Right lung (tissue), 10 donors: ENCODE results near the gene SNAP25. TPM values are rescaled to one million over a fixed set of nuclear protein-coding genes. Genes with fewer than 3 reads are reported as not detected.
A peak's percentile ranks its signal among the peaks of the same experiment; 100 is the strongest.

Experiments used
- DNase-seq, 2 donors: peaks; one replicate each; pipeline ENCODE4 v3.0.0-alpha.2; 2013
- long read RNA-seq, 8 donors: transcript quantifications; one replicate each; lab custom pipeline, GENCODE V29; 2026
- polyA plus RNA-seq, 5 donors: library from polyadenylated mRNA; unstranded; fragments of 120-200 nt; gene quantifications; one replicate each; pipeline versions ENCODE4 v1.2.1 to v1.2.3, GENCODE V29; 2013; ENCODE audit warnings: inconsistent platforms in 1 of 5, low replicate concordance in 1 of 5; ENCODE audit not compliant: insufficient read length in 5 of 5, insufficient read depth in 1 of 5

SNAP25 gene
- polyA plus RNA-seq = 10 to 100 TPM in 2 of 5 donors, 1 to 10 TPM in 3; 3.7 to 12.4 (median 7.6) TPM
- long read RNA-seq, donor 1, partial matches to known transcripts = 9 of 9 reads
- long read RNA-seq, donor 1, other reads (novel, unspliced or antisense) = 0 of 9 reads
- long read RNA-seq, donor 2, partial matches to known transcripts = 0 of 2 reads
- long read RNA-seq, donor 2, other reads (novel, unspliced or antisense) = 0 of 2 reads
- long read RNA-seq, donor 3, partial matches to known transcripts = 0 of 2 reads
- long read RNA-seq, donor 3, other reads (novel, unspliced or antisense) = 0 of 2 reads
- long read RNA-seq, donor 4, partial matches to known transcripts = 5 of 5 reads
- long read RNA-seq, donor 4, other reads (novel, unspliced or antisense) = 0 of 5 reads
- long read RNA-seq, donor 5, partial matches to known transcripts = 16 of 18 reads
- long read RNA-seq, donor 5, other reads (novel, unspliced or antisense) = 0 of 18 reads
- long read RNA-seq, donor 6, partial matches to known transcripts = 0 of 2 reads
- long read RNA-seq, donor 6, other reads (novel, unspliced or antisense) = 0 of 2 reads
- long read RNA-seq, donor 7 = 0 reads
- long read RNA-seq, donor 8 = 0 reads

DNA sequence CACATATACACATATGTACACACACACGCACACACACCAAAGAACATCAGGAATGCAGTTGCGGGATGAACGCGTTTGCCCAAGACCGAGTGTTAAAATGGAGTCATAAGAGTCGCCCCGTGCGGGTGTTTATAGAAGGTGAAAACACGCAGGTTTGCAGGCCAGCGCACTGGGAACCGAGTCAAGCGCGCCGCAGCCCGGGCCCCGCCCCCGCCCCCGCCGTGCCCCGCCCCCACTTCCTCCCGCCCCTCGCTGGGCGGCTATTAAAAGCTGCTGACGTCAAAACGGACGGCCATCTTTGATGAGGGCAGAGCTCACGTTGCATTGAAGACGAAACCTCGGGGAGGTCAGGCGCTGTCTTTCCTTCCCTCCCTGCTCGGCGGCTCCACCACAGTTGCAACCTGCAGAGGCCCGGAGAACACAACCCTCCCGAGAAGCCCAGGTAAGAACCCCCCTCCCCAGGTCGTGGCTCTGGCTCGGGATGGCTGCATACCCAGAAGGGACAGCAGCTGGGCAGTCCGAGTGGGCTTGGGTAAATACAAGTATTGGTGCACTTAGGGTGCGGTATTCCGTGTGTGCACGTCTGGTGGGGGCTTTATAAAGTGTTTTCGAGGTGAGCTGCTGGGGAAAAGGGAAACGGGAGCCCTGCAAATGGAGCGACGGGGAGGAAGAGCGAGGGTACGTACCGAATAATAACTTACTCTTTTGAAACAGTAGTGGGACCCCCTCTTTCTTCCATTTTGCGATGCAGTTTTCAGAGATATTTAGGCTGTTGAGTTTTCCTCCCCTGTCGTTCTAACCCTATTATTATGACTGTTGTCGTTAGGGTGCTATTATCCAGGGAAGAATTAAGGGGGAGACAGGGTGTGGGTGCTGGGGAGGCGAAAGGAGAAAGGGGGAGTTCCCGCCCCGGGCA lies at the start of gene SNAP25:
Gene SNAP25, plus strand, starts transcription at position 295 of the 916 bp plus-strand sequence. CDS start 56,662 bp downstream, outside the sequence.
- peak; percentile 77 to 80 for DNase-seq

DNA sequence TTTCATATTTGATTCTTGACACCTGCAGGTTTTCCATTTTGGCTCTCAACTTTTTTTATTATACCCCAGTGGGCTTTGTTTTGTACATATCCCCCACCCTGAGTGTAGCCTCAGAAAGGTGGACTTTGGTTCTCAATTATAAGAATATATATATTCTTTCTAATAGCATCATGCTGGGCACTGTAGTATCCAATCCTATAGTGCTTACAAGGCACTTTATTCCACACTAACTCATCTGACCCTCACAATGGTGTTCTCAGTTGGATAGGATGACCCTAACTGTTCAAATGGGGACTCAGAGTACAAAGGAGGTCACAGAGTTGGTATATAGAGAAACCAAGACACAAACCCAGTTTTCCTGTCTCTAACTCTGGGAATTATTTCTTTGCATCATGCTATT lies 48.9 kb upstream of the SNAP25 start:
- DNase-seq = no peak

DNA sequence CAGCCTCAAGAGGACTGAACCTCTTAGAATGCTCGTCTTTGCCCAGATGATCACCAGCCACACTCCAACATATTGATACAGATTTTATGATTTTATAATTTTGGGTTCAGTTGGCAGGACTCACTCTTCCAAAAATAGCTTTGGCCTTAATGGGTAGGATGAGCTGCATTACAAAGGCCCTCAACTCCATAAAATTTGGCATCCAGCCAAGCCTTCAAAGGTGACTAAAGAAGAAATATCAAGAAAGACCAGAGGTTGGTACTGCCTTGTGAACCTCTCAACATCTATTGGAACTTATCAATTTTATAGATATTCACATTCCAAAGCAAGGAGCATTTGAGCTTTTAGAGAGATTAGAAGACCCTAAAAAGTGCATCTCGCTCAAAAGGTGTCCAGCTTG lies 48.4 kb upstream of the SNAP25 start:
- no peak for DNase-seq

DNA sequence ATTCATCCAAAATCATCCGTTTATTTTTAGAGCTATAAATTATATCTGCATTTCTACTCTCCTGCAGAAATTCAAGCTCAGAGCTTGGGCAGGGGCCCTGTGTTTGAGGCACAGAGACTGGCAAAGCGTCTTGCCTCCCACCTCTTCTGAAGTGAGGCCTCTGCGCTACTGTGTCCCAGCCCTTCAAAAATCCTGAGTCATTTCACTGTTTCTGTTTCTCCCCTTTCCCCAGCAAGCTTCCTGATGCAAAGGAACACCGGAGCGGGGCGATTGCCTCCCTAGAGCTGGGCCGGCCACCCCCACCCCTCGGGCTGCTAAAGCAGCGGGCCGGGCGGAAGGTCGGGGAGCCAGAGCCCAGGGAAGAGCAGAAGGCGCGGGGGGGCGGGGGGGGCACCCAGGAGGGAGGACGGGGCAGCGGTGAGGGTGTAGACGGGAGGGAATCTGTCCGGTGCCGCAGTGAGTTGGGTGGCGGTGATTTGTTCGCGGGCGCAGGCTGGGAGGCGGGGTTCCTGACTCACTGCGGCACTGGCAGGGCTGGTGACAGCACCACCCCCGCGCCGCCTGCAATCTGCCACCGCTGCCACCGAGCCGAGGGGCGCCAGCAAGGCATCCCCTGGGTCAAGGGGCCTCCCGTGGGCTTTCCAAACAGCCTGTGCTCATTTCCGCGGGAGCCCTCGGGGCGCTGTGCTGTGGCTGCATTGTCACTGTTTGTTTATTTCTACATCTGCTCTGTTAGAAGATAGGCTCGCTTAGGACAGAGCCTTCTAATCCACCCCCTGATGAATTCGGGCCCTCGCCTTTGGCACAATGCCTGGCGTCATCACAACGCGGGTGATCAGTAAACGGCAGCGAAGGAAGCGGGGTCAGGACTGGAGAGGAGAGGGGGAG lies 46.5 kb upstream of the SNAP25 start:
- DNase-seq = peak in 1 of 2 donors; percentile 42

DNA sequence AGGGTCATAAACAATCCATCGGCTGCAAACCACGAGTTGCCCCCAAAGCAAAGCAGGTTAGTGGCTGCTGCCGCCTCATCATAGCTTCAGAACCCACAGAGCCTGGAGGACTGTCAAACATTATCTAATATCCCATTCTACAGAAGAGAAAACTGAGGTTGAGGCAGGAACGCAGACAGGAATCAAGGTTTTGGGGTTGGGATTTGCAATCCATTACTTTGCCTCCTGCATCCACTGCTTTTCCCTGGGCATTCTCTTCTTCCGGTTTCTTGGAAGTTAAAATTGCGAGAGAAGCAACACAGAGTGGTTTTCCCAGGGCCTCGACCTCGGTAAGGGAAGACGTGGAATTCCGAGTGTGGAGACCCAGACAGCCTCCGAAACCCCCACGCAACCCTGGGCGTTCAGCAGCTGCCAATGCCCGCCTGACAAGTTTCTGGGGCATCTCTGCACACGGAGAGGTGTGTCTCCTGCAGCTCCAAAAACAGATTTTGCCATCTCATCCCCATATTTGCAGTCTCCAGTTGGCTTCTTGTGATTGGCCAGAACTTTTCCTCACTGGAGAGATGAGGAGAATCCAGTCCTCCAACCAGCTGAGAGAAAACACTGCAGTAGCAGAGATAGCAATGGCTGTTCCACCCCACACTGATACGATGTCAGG lies 45.5 kb upstream of the SNAP25 start:
- DNase-seq = no peak

DNA sequence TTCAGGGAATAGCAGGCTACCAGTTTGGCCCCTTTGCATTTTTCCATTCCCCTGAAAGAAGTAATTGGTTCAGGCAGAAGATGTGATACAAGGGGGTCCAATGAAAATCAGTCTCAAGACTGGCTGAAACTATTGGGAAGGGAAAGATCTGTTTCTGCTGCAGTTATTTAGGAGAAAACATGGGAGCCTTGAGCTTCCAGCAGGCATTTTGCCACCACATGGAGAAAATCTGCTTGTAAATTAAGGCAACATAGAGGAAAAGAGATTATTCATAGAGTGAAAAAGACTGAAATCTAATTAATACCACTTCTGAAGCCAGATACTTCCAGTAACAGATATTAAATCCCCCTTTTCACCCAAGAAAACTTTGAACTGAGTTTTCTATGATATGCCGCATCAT lies 44.2 kb upstream of the SNAP25 start:
- DNase-seq = no peak

DNA sequence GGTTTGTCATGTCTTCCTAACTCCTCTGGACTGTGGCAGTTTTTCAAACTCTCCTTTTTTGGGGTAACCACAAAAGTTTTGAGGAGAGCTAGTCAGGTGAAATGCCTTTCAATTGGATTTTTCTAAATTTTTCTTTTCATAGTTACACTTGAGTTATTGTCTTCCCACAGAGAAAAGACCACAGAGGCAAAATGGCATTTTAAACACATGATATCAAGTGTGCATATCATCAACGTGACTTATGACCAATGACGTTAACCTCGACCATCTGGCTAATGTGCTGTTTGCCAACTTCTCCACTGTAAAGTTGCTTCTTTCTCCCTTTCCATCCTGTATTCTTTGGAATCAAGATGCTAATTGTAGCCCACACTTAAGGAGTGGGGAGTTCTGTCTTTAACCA lies 41.3 kb upstream of the SNAP25 start:
- DNase-seq = no peak

DNA sequence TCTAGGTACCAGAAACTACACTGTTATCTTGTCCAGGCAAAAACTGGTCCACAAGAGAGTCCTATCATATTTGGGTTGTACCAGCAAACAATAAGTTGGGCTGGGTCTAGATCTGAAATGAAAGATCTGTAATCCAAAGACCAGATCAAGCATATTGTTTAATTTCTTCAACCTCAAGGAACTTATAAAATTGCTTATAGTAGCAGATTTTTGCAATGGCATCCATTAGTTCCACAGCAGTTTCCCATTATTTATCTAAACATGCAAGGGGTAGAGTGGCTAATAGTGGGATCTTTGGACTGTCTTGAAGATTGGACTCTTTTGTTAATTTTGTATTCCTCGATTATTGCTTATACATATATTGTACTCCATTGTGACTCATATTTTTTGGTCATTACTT lies 40.5 kb upstream of the SNAP25 start:
- no peak for DNase-seq

DNA sequence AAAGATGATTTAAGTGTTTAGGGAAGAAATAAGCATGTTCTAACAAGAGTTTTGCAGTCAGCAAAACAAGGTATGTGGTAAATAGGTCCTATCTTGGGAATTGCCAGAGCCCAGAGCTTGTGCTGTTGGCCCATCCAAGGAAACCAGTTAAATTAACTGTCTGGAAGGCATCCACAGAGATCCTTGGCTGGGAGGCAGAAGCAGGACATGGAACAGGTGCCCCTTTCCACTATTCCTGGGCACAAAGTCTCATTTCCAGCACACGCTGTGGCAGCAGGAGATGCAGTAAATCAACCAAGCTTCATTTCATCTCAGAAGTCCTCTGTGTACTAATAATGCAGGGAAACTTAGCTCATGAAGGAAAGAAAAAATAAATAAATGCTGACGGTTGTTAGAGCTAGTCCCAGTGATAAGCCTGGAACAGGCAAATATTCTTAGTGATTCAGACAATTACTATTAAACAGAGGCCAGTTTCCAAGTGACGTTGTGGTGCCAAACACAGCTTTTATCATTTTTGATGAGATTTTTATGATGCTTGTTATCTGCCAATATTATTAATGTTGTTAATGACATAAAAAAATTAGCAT lies 39.8 kb upstream of the SNAP25 start:
- no peak for DNase-seq

DNA sequence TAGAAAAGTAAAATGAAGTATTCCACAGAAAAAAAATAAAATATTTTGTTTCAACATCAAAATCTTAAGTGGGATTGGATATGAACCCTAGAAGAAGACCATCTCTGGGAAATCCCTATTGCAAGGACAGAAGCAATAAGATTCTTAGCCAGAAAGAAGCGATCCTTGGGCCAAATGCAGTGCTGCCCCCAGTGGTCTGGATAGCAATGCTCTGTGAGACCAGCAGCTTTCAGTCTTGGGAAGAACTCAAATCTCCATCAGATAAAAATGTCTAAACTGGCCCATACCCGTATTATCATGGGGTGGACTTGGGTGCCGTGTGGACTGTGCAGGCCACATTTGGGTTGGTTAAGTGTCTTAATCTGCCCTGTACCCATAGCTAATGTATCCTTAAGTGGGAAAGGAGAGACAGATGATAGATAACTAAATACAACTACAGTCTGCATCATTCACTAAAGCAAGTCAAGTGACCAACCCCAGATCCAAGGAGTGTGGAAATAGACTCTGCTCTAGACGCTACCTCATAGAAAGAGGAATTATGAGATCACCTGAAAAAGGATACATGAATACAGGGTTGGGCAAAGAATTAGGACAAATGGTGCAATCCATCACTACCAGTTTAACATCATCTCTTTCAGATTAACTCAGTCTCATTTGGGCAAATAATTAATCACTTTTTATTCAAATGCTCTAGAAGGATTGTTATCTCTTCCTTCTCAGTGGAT lies 38.9 kb upstream of the SNAP25 start:
- DNase-seq = no peak

DNA sequence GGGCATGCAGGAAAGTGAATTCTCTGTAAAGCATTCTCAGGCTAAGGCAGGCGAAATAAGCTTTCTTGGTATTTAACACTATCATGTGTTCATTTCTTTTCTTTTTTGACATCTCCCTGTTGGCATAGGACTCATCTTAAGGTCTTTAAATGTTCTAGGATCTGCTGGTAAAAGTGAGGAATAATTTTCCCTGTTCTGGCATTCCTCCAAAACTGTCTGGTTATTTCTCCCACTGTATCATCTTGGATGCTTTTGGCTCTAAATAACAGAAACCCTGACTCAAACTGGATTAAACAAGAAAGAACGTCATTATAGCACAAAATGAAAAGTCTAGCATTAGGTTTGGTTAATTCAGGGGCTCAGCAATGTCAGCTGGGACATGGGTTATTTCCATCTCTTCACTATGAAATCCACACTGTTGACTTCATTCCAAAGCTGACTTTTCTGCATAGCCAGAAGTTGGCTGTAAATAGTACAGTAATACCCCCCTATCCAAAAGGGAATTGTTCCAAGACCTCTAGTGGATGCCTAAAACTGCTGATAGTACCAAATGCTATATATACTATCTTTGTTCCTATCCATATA lies 37.9 kb upstream of the SNAP25 start:
- DNase-seq = no peak

DNA sequence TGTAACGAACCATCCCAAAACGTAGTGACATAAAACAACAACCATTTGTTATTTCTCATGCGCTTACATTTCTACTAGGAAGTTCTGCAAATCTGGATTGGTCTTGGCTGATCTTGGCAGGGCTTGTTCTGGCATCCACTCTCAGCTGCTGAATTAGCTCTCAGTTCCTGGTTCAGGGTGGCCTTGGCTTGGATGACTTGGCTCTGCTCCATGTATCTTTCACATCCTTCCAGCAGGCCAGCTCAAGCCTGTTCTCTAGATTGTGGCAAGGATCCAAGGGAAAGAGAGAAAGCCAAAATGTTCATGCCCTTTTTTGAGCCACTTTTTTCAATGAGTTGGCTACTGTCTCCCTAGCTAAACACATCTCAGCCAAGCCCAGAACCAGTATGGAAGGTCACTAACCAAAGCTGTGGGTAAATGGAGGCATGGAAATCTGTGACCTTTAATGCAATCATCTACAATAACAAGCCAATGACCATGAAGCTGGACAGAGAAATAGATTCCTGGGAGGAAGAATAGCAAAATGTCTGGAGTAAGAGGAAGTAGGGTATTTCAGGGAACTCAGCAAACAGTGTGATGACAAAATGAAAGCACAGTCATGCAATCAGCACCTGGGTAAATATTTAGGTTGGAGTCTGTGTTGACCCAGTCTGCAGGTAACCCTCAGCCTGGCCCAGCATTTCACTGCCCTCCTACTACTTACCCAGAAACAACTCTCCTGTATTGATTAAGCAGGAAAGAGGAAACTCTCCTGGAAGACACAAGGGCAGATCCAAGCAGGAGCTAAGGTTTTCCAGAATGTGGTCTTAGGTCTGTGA lies 32.7 kb upstream of the SNAP25 start:
- peak in 1 of 2 donors; percentile 32 for DNase-seq

DNA sequence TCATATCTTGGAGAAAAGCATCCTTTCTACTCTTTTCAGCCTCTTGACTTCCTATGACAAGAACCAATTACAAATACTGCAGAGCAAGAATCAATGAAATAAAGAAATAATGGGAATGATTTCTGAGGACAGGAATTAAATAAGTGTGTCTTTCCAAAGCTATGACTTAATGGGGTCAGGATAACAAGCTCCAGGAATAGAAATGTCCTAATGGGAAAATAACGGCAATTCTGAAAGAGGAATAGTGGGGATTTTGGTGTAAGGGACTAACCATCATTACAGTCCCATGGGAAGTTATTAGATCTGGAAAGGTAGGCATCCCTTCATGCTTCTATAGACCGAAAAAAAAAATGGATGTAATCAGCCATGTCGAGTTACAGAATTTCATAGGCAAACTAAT lies 28.2 kb upstream of the SNAP25 start:
- no peak for DNase-seq

DNA sequence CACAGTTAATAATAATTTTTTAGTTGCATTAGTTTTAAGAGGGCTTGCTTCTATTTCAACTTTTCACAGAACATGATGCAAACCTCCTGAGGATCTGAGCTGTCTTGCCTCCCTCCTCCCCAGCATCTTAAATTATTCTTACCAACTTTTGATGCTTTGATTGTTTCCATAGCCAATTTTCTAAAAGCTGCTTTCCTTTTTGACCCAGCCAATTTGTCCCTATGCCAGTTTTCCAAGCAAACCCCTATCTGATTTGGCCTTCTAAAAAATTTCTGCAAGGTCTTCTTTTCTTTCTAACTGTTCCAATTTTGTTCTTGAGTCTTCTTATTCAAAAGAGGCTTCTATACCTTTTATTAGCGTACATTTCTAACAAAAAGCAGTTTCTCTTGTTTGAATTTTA lies 26.5 kb upstream of the SNAP25 start:
- DNase-seq = no peak

DNA sequence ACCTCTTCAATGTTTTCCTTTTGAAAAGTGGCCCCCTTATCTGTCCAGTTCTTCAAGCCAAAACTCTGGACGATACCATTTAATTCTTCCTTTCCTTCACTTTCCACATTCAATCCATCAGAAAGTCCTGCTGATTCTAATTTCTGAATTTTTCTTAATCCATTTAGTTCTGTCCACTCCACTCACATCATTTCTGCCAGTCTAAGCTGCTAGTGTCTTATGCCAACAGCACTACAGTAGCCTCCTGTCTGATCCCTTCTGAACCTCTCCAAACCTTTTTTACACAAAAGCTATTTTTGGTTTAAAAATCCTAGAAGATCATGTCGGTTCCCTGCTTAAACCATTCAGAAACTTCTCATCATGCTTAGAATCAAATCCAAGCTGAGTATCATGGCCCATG lies 24.5 kb upstream of the SNAP25 start:
- no peak for DNase-seq

DNA sequence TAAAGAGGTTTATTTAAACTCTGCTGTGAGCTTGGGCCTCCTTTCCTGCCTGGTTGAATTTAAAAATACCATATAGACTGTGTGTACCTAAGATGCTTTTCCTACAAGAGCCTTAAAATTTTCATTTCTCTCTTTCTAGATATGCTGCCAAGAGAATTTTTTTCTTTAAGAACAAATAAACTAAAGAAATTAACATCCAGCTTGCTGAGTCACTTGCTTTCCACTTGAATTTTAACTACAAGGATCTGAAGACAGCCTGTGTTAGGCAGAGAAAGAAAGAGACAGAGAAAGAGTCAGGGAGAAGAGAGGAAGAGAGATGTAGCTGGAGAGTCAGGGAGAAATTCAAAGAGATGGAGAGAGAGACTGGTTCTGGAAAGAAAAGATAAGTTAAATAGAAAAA lies 18.3 kb upstream of the SNAP25 start:
- no peak for DNase-seq

DNA sequence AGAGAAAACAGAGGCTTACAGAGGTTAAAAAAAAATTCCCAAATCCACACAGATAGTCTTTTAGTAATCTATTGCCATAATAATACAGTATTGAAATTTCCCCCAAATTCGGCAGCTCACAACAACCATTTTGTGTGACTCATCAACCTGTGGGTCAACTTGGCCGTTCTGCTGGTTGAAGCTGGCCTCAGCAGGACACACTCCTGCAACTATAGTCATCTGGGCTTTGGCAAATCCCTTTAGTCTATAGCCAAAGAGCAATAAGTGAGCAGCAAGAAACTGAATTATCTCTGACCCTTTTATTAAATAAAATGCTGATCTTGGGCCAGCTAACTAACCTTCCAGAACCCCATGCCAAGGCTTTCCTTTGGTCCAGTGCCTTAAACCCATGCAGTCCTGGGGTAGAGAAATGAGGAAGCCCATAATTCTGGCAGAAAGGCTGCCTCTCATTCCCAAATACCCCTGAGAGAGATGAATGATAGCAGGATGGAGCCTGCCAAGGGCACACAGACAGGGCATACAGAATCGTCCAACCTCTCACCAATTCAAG lies 17.2 kb upstream of the SNAP25 start:
- DNase-seq = no peak

DNA sequence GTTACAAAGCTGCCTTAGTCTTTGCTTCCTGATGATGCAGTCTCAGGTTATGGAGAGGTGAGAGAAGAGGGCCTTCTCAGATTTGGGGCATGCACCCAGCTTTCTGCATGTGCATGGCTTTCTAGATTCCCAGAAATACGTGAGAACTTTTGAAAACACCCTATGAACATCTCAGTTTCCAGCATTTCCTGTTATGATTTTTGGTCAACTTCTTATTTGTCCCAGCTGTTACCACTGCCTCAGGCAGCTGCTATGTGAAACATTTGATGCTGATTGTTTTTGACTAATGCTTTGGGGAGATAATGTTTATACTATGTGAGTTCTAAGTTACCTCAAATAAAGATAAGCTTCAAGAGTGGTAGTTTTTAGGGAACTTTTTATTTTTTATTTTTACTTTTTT lies 9.5 kb upstream of the SNAP25 start:
- DNase-seq = no peak
